WTC11 (cell line): ENCODE data around the gene TXN2.

Experiments used
- ATF2 ChIP-seq: sonication (generic); formaldehyde crosslinking; IDR thresholded peaks from 2 replicates; pipeline ENCODE4 v1.8.1; 2022; ENCODE audit warnings: low read depth, missing genetic modification reagents, borderline replicate concordance
- CBFB ChIP-seq: sonication (generic); formaldehyde crosslinking; IDR thresholded peaks from 2 replicates; pipeline ENCODE4 v1.8.1; 2022; ENCODE audit warnings: mild to moderate bottlenecking, low read depth, missing genetic modification reagents
- JUN ChIP-seq: sonication (generic); formaldehyde crosslinking; IDR thresholded peaks from 2 replicates; pipeline ENCODE4 v1.8.0; 2023; ENCODE audit warnings: mild to moderate bottlenecking, missing genetic modification reagents
- KAT7 ChIP-seq: sonication (generic); formaldehyde crosslinking; IDR thresholded peaks from 2 replicates; pipeline ENCODE4 v1.8.1; 2023; ENCODE audit warnings: missing genetic modification reagents, mild to moderate bottlenecking, borderline replicate concordance
- NFYB ChIP-seq: sonication (generic); formaldehyde crosslinking; conservative IDR thresholded peaks from 2 replicates; pipeline ENCODE4 v1.8.0; 2022; ENCODE audit warnings: low read depth, missing genetic modification reagents
- TCF7 ChIP-seq: sonication (generic); formaldehyde crosslinking; IDR thresholded peaks from 2 replicates; pipeline ENCODE4 v1.8.0; 2022; ENCODE audit warnings: mild to moderate bottlenecking, low read depth, missing genetic modification reagents, moderate library complexity
- TP53 ChIP-seq: sonication (generic); formaldehyde crosslinking; IDR thresholded peaks from 2 replicates; pipeline ENCODE4 v1.8.1; 2023; ENCODE audit warnings: mild to moderate bottlenecking, missing genetic modification reagents
- ZNF263 ChIP-seq: sonication (generic); formaldehyde crosslinking; IDR thresholded peaks from 2 replicates; pipeline ENCODE4 v1.8.1; 2022; ENCODE audit warnings: low read depth, mild to moderate bottlenecking, moderate library complexity, missing genetic modification reagents
- TF ChIP-seq, protein P1 (sequence below): fragments of 200-600 bp; IDR thresholded peaks from 2 replicates; pipeline ENCODE4 v1.8.0; 2022; ENCODE audit warnings: antibody characterized with exemption
- TF ChIP-seq, protein P2 (sequence below): sonication (generic); formaldehyde crosslinking; conservative IDR thresholded peaks from 2 replicates; pipeline ENCODE4 v1.8.1; 2022; ENCODE audit warnings: mild to moderate bottlenecking, missing genetic modification reagents

DNA sequence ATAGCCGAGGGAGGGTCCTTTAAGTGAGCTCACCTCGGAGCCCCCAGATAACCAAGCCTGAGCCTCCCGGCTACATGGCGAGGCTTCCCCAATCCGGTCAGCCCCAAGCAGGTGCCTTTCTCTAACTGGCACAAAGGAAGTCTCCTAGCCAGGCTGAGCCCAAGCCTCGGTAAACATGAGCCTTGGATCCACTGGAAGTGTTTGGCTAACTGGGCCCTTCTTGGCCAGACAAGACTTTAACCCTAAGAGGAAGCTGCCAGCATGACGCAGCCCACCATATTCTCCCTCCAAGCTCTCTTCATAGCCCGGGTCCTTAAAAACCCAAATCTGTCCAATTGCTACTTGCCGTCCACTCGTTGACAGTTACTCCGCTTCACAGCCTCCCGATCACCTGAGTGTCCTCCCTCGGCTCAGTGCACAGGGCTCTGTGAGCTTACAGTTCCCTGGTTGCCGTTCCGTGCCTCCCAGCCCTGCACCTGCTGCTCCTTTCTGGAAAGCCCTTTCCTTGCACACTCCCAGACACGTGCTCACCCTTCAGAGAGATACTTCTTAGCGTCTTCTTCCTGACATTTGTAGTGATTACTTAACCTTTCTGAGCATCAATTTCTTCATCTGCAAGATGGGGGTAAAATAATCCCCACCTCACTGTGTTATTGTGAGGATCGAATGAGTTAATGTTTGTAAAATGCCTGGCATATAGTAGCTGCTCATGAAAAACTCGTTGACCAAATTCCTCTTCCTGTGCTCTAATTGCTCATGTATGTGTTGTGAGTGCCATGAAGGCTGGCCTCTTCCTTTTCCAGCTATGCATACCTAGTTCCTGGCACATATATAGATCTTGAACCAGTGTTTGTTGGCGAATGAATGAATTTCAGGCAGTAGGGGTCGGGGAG, 25.6 kb downstream of the TXN2 start:
- TF ChIP-seq ATF2 (no peak), TCF7 (no peak), JUN (CRISPR knock-in tag) (no peak), TP53 (CRISPR knock-in tag) (no peak), KAT7 (no peak), CBFB (CRISPR knock-in tag) (no peak), ZNF263 (CRISPR knock-in tag) (no peak), NFYB (CRISPR knock-in tag) (no peak)
- TF ChIP-seq, protein P1, sequence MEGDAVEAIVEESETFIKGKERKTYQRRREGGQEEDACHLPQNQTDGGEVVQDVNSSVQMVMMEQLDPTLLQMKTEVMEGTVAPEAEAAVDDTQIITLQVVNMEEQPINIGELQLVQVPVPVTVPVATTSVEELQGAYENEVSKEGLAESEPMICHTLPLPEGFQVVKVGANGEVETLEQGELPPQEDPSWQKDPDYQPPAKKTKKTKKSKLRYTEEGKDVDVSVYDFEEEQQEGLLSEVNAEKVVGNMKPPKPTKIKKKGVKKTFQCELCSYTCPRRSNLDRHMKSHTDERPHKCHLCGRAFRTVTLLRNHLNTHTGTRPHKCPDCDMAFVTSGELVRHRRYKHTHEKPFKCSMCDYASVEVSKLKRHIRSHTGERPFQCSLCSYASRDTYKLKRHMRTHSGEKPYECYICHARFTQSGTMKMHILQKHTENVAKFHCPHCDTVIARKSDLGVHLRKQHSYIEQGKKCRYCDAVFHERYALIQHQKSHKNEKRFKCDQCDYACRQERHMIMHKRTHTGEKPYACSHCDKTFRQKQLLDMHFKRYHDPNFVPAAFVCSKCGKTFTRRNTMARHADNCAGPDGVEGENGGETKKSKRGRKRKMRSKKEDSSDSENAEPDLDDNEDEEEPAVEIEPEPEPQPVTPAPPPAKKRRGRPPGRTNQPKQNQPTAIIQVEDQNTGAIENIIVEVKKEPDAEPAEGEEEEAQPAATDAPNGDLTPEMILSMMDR, result no peak
- TF ChIP-seq, protein P2, sequence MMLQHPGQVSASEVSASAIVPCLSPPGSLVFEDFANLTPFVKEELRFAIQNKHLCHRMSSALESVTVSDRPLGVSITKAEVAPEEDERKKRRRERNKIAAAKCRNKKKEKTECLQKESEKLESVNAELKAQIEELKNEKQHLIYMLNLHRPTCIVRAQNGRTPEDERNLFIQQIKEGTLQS (CRISPR knock-in tag), result no peak
